Liver (tissue), 9 donors: Measurements from ENCODE around the gene SH3RF3. TPM values are rescaled to one million over a fixed set of nuclear protein-coding genes. Genes with fewer than 3 reads are reported as not detected.

Source experiments
- DNase-seq: peaks from one replicate; pipeline ENCODE4 v3.0.0-alpha.2; 2017; ENCODE audit warnings: low spot score
- H3K27ac ChIP-seq, 2 donors: one replicate each; pipeline ENCODE4 v1.7.0; 2013; ENCODE audit warnings: inconsistent platforms in 2 of 2, low read length in 2 of 2, control low read depth in 1 of 2, low read depth in 1 of 2, mild to moderate bottlenecking in 1 of 2
- H3K27me3 ChIP-seq, 4 donors: one replicate each; pipeline versions ENCODE4 v1.6.1 to v1.7.0; 2013; ENCODE audit warnings: low read length in 3 of 4, inconsistent platforms in 1 of 4, mild to moderate bottlenecking in 1 of 4, moderate library complexity in 1 of 4; ENCODE audit not compliant: control insufficient read depth in 4 of 4, insufficient read depth in 4 of 4
- H3K36me3 ChIP-seq, 4 donors: one replicate each; pipeline versions ENCODE4 v1.6.1 to v1.7.0; 2013; ENCODE audit warnings: low read length in 3 of 4, mild to moderate bottlenecking in 3 of 4, low read depth in 1 of 4, moderate library complexity in 1 of 4; ENCODE audit not compliant: control insufficient read depth in 4 of 4, insufficient read depth in 3 of 4
- H3K4me1 ChIP-seq, 4 donors: one replicate each; pipeline versions ENCODE4 v1.6.1 to v1.7.0; 2013; ENCODE audit warnings: low read length in 3 of 4, mild to moderate bottlenecking in 3 of 4, moderate library complexity in 1 of 4; ENCODE audit not compliant: control insufficient read depth in 4 of 4, insufficient read depth in 4 of 4
- H3K4me3 ChIP-seq, 3 donors: one replicate each; pipeline versions ENCODE4 v1.6.1 to v1.7.0; 2013; ENCODE audit warnings: low read length in 3 of 3, control low read depth in 1 of 3, low read depth in 1 of 3, mild to moderate bottlenecking in 1 of 3
- H3K9ac ChIP-seq, 2 donors: one replicate each; pipeline ENCODE4 v1.7.0; 2013; ENCODE audit warnings: low read length in 2 of 2, mild to moderate bottlenecking in 2 of 2, moderate library complexity in 2 of 2, control low read depth in 1 of 2, low read depth in 1 of 2
- H3K9me3 ChIP-seq, 4 donors: one replicate each; pipeline versions ENCODE4 v1.6.1 to v1.7.0; 2013; ENCODE audit warnings: low read length in 3 of 4; ENCODE audit not compliant: control insufficient read depth in 4 of 4
- CTCF ChIP-seq: fragments of 150-350 bp; IDR thresholded peaks from 2 replicates; pipeline ENCODE4 v1.5.1; 2017; ENCODE audit warnings: improper control_type of control experiment, low read depth, low read length; ENCODE audit not compliant: missing input control
- EGR1 ChIP-seq, 2 donors: IDR thresholded peaks; 2 replicates each; pipeline ENCODE4 v1.6.1; 2016 to 2018; ENCODE audit warnings: antibody characterized with exemption in 2 of 2, low read depth in 2 of 2
- FOXA1 ChIP-seq: IDR thresholded peaks from 2 replicates; pipeline ENCODE4 v1.6.1; 2016; ENCODE audit warnings: antibody characterized with exemption
- FOXA2 ChIP-seq: IDR thresholded peaks from 2 replicates; pipeline ENCODE4 v1.6.1; 2016; ENCODE audit warnings: antibody characterized with exemption
- GABPA ChIP-seq, 2 donors: IDR thresholded peaks in 1 of 2; conservative IDR thresholded peaks in 1 of 2; 2 replicates each; pipeline ENCODE4 v1.6.1; 2016; ENCODE audit warnings: antibody characterized with exemption in 2 of 2, mild to moderate bottlenecking in 1 of 2, moderate library complexity in 1 of 2
- HNF4A ChIP-seq, 2 donors: conservative IDR thresholded peaks; 2 replicates each; pipeline ENCODE4 v1.6.1; 2016; ENCODE audit warnings: antibody characterized with exemption in 2 of 2, mild to moderate bottlenecking in 2 of 2
- HNF4G ChIP-seq: IDR thresholded peaks from 2 replicates; pipeline ENCODE4 v1.6.1; 2016; ENCODE audit warnings: antibody characterized with exemption
- JUND ChIP-seq, 2 donors: IDR thresholded peaks; 2 replicates each; pipeline ENCODE4 v1.6.1; 2016; ENCODE audit warnings: antibody characterized with exemption in 2 of 2
- MAX ChIP-seq: IDR thresholded peaks from 2 replicates; pipeline ENCODE4 v1.6.1; 2016; ENCODE audit warnings: antibody characterized with exemption
- NR2F2 ChIP-seq: IDR thresholded peaks from 2 replicates; pipeline ENCODE4 v1.6.1; 2016; ENCODE audit warnings: antibody characterized with exemption
- REST ChIP-seq: IDR thresholded peaks from 2 replicates; pipeline ENCODE4 v1.6.1; 2016; ENCODE audit warnings: antibody characterized with exemption, mild to moderate bottlenecking
- RXRA ChIP-seq, 2 donors: IDR thresholded peaks; 2 replicates each; pipeline ENCODE4 v1.6.1; 2017 to 2018; ENCODE audit warnings: antibody characterized with exemption in 2 of 2, mild to moderate bottlenecking in 1 of 2
- SP1 ChIP-seq: IDR thresholded peaks from 2 replicates; pipeline ENCODE4 v1.6.1; 2018; ENCODE audit warnings: antibody characterized with exemption, mild to moderate bottlenecking
- TAF1 ChIP-seq: conservative IDR thresholded peaks from 2 replicates; pipeline ENCODE4 v1.6.1; 2016; ENCODE audit warnings: antibody characterized with exemption, mild to moderate bottlenecking
- YY1 ChIP-seq: IDR thresholded peaks from 2 replicates; pipeline ENCODE4 v1.6.1; 2016; ENCODE audit warnings: antibody characterized with exemption, mild to moderate bottlenecking
- ZBTB33 ChIP-seq: IDR thresholded peaks from 2 replicates; pipeline ENCODE4 v1.6.1; 2016; ENCODE audit warnings: antibody characterized with exemption
- WGBS: extraction: QIAGEN DNeasy Blood & Tissue Kit; methylation state at CpG from one replicate; pipeline ENCODE4 v1.1.7; 2013; 5-methylcytosine and 5-hydroxymethylcytosine counted together
- polyA plus RNA-seq, 2 donors: library from polyadenylated mRNA; stranded (reverse) in 1 of 2; unstranded in 1 of 2; fragments of 200-250 nt in 1 of 2; fragments of >200 nt in 1 of 2; fragmentation: Nextera tagmentation in 1 of 2; extraction: Ambion mirVana in 1 of 2; gene quantifications; one replicate each; pipeline versions ENCODE4 v1.2.1 to v1.2.3, GENCODE V29; 2013 to 2015
- total RNA-seq, 2 donors: library from RNA; depleted of rRNA; stranded (reverse); fragments of >200 nt; gene quantifications; one replicate each; pipeline ENCODE4 v1.2.3, GENCODE V29; 2014
- donor health status: healthy.
- donor health status: healthy.
- donor health status: healthy.
- donor health status: healthy.
- donor health status: healthy.

The SH3RF3 gene
- total and polyA plus RNA-seq, 4 donors, result 0.11 to 1.0 (median 0.54) TPM

GRCh38 chr2:109428281-109428680 lies 299.3 kb downstream of the SH3RF3 start:
- no peaks in the 10 kb centered on the region for H3K27me3 ChIP-seq
- WGBS, result 93% methylated on average over 12 of the region's 12 CpGs

More at GRCh38 chr2:109428281-109428680, 299.3 kb downstream of the SH3RF3 start:
- Histone ChIP-seq H3K36me3 (no peaks in the 10 kb centered on the region), H3K9me3 (no peaks in the 10 kb centered on the region), H3K4me3 (no peak overlapping the region), H3K4me1 (no peaks in the 10 kb centered on the region), H3K9ac (no peak overlapping the region), H3K27ac (no peak overlapping the region)
- no peak for TF ChIP-seq HNF4A (conservative IDR thresholded peaks at IDR 0.05)
- TF ChIP-seq EGR1 (IDR thresholded peaks at IDR 0.05; ENCODE audit: low read depth in 2 of 2), result no peak
- TF ChIP-seq YY1, result no peak
- TF ChIP-seq MAX, result no peak
- TF ChIP-seq NR2F2, result no peak
- TF ChIP-seq REST, result no peak
- TF ChIP-seq CTCF, result no peak
- TF ChIP-seq RXRA (IDR thresholded peaks at IDR 0.05), result no peak
- no peak for TF ChIP-seq JUND (IDR thresholded peaks at IDR 0.05)
- no peak for TF ChIP-seq GABPA (IDR thresholded peaks at IDR 0.05 in 1 of 2, conservative IDR thresholded peaks at IDR 0.05 in 1 of 2)
- no peak for TF ChIP-seq SP1
- no peak for TF ChIP-seq FOXA1
- TF ChIP-seq TAF1, result no peak
- no peak for TF ChIP-seq FOXA2
- TF ChIP-seq ZBTB33, result no peak
- no peak for TF ChIP-seq HNF4G
- DNase-seq, result no peak
